Measurements from ENCODE around the gene TAS2R40. TPM values are rescaled to one million over a fixed set of nuclear protein-coding genes. Genes with fewer than 3 reads are reported as not detected.

TAS2R40 gene
- polyA plus RNA-seq, 3 donors: 0.54 TPM; not detected in 2

DNA sequence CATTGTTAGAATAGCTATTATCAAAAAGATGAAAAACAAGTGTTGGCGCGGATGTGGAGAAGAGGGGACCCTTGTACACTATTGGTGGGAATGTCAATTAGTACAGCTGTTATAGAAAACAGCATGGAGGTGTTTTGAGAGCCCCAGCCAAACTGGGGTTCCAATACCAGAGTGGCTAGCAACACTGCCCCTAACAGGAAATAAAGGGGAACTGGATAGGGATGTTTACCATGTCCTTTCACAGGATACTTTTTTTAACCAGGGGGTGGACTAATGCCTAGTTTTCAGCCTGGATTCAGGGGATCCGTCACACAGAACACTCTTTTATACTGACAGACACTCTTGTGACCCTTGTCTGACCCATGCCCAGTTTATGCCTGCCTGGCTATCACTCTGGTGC lies 34.5 kb downstream of the TAS2R40 start:
- Mint-ChIP-seq H3K27ac (no peak overlapping the region), H3K27me3 (ENCODE audit: low read depth in 3 of 3) (peaks cover 0 to 3% (median 0%) of the 10 kb centered on the region in 3 donors), H3K4me3 (no peak overlapping the region), H3K36me3 (no peaks in the 10 kb centered on the region), H3K4me1 (peaks cover 19% of the 10 kb centered on the region), H3K9me3 (peaks cover 0 to 11% (median 5%) of the 10 kb centered on the region in 7 donors)
- H3K27ac ChIP-seq (ENCODE audit: low read depth in 1 of 2, low read length in 2 of 2): no peak overlapping the region
- 100% methylated on average over 1 of the region's 3 CpGs for WGBS (ENCODE audit: insufficient coverage)
- peaks cover 0 to 3% of the 10 kb centered on the region in 2 donors for H3K9me3 ChIP-seq (replicated peaks in 1 of 2; ENCODE audit: control insufficient read depth in 1 of 2, insufficient read depth in 1 of 2, low read length in 2 of 2)
- TF ChIP-seq, protein P1, sequence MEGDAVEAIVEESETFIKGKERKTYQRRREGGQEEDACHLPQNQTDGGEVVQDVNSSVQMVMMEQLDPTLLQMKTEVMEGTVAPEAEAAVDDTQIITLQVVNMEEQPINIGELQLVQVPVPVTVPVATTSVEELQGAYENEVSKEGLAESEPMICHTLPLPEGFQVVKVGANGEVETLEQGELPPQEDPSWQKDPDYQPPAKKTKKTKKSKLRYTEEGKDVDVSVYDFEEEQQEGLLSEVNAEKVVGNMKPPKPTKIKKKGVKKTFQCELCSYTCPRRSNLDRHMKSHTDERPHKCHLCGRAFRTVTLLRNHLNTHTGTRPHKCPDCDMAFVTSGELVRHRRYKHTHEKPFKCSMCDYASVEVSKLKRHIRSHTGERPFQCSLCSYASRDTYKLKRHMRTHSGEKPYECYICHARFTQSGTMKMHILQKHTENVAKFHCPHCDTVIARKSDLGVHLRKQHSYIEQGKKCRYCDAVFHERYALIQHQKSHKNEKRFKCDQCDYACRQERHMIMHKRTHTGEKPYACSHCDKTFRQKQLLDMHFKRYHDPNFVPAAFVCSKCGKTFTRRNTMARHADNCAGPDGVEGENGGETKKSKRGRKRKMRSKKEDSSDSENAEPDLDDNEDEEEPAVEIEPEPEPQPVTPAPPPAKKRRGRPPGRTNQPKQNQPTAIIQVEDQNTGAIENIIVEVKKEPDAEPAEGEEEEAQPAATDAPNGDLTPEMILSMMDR (IDR thresholded peaks at IDR 0.05): peak; percentile 37
- H3K36me3 ChIP-seq (replicated peaks in 1 of 2; ENCODE audit: control insufficient read depth in 1 of 2, insufficient read depth in 2 of 2, low read length in 2 of 2): no peaks in the 10 kb centered on the region
- H4K20me1 ChIP-seq (ENCODE audit: insufficient read depth, low read length): no peaks in the 10 kb centered on the region
- no peak for DNase-seq
- H3K4me1 ChIP-seq (ENCODE audit: control insufficient read depth in 1 of 2, insufficient read depth in 2 of 2, low read length in 2 of 2): peaks cover 8 to 17% of the 10 kb centered on the region in 2 donors
- no peak overlapping the region for H3K4me2 ChIP-seq (replicated peaks; ENCODE audit: extremely low read depth, low read length, poor library complexity, severe bottlenecking)
- intact Hi-C loops (cut with micrococcal nuclease): no loop called here
- no peaks in the 10 kb centered on the region for H3K27me3 ChIP-seq (ENCODE audit: control insufficient read depth in 2 of 2, insufficient read depth in 2 of 2, low read length in 2 of 2)
- H2AFZ ChIP-seq (ENCODE audit: insufficient read depth, low read depth, low read length, poor library complexity, severe bottlenecking): no peak overlapping the region
- H3K4me3 ChIP-seq (replicated peaks in 1 of 3; ENCODE audit: low read depth in 2 of 3, low read length in 3 of 3): no peak overlapping the region
- H3K79me2 ChIP-seq (ENCODE audit: insufficient read depth, low read length): no peaks in the 10 kb centered on the region
- H3K9ac ChIP-seq (ENCODE audit: insufficient read depth, low read length, poor library complexity, severe bottlenecking): no peak overlapping the region

DNA sequence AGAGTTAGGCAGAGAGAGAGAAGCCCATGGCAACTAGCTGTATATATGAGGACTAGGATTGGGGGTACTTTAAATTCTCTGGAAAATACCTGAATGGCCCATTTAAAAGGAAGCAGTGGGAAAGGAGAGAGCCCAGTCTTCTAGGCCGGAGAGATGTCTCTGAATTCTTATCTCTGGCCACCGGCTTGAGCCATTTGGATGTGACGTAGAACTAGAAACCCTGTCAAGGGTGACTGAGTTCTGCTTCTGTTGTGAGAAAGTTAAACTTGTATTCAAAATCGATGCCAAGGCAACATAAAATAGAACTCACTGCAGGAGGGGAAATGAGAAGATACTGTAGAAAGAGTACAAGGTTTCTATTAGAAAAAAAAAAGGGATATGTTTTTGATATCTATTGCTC lies 35.1 kb downstream of the TAS2R40 start:
- no peaks in the 10 kb centered on the region for H3K27me3 ChIP-seq (ENCODE audit: control insufficient read depth in 2 of 2, insufficient read depth in 2 of 2, low read length in 2 of 2)
- WGBS (ENCODE audit: insufficient coverage): 95% methylated on average over 4 of the region's 4 CpGs
- H3K4me1 ChIP-seq (ENCODE audit: control insufficient read depth in 1 of 2, insufficient read depth in 2 of 2, low read length in 2 of 2): peaks cover 6 to 11% of the 10 kb centered on the region in 2 donors
- H3K9me3 ChIP-seq (replicated peaks in 1 of 2; ENCODE audit: control insufficient read depth in 1 of 2, insufficient read depth in 1 of 2, low read length in 2 of 2): peaks cover 0 to 3% of the 10 kb centered on the region in 2 donors
- H3K4me1 Mint-ChIP-seq: peaks cover 13% of the 10 kb centered on the region
- H4K20me1 ChIP-seq (ENCODE audit: insufficient read depth, low read length): no peaks in the 10 kb centered on the region
- H3K79me2 ChIP-seq (ENCODE audit: insufficient read depth, low read length): no peaks in the 10 kb centered on the region
- peaks cover 0 to 3% (median 0%) of the 10 kb centered on the region in 3 donors for H3K27me3 Mint-ChIP-seq (ENCODE audit: low read depth in 3 of 3)
- no peak overlapping the region for H3K4me2 ChIP-seq (replicated peaks; ENCODE audit: extremely low read depth, low read length, poor library complexity, severe bottlenecking)
- H3K9ac ChIP-seq (ENCODE audit: insufficient read depth, low read length, poor library complexity, severe bottlenecking): no peak overlapping the region
- H3K27ac ChIP-seq (ENCODE audit: low read depth in 1 of 2, low read length in 2 of 2): no peak overlapping the region
- TF ChIP-seq, protein P1 (IDR thresholded peaks at IDR 0.05): no peak
- no peaks in the 10 kb centered on the region for H3K36me3 Mint-ChIP-seq
- intact Hi-C loops (cut with micrococcal nuclease): no loop called here
- peaks cover 0 to 11% (median 5%) of the 10 kb centered on the region in 7 donors for H3K9me3 Mint-ChIP-seq
- H3K4me3 Mint-ChIP-seq: no peak overlapping the region
- H3K27ac Mint-ChIP-seq: peak overlapping the region in 1 of 7 donors; percentile 60
- no peak for DNase-seq
- no peak overlapping the region for H3K4me3 ChIP-seq (replicated peaks in 1 of 3; ENCODE audit: low read depth in 2 of 3, low read length in 3 of 3)
- no peaks in the 10 kb centered on the region for H3K36me3 ChIP-seq (replicated peaks in 1 of 2; ENCODE audit: control insufficient read depth in 1 of 2, insufficient read depth in 2 of 2, low read length in 2 of 2)
- H2AFZ ChIP-seq (ENCODE audit: insufficient read depth, low read depth, low read length, poor library complexity, severe bottlenecking): no peak overlapping the region

Measured in CD14-positive monocyte (primary cell).